K562 (cell line): ENCODE results near the gene RNF207. TPM values are rescaled to one million over a fixed set of nuclear protein-coding genes. Genes with fewer than 3 reads are reported as not detected.

Experiments
- BCOR ChIP-seq: fragments of 450-650 bp; IDR thresholded peaks from 2 replicates; pipeline ENCODE4 v1.6.1; 2016
- CBFA2T2 ChIP-seq: fragments of 450-650 bp; conservative IDR thresholded peaks from 2 replicates; pipeline ENCODE4 v1.6.1; 2017; ENCODE audit warnings: mild to moderate bottlenecking
- CBFA2T3 ChIP-seq: fragments of 450-650 bp; IDR thresholded peaks from 2 replicates; pipeline ENCODE4 v1.6.1; 2017
- EGR1 ChIP-seq: fragments of 450-650 bp; conservative IDR thresholded peaks from 2 replicates; pipeline ENCODE4 v1.6.1; 2017; ENCODE audit warnings: mild to moderate bottlenecking
- HDAC8 ChIP-seq: fragments of 450-650 bp; IDR thresholded peaks from 2 replicates; pipeline ENCODE4 v1.6.1; 2016; ENCODE audit warnings: mild to moderate bottlenecking, missing genetic modification characterization, moderate library complexity, missing compliant biosample characterization
- HNRNPLL ChIP-seq: fragments of 200-400 bp; formaldehyde crosslinking; IDR thresholded peaks from 2 replicates; pipeline ENCODE4 v1.6.1; 2017; ENCODE audit warnings: low read length, low read depth, mild to moderate bottlenecking; ENCODE audit not compliant: poor library complexity, severe bottlenecking
- JUND ChIP-seq, 2 experiments: IDR thresholded peaks; 2 replicates in 1 of 2; 3 replicates in 1 of 2; pipeline ENCODE4 v1.6.1; 2011; ENCODE audit warnings: borderline replicate concordance in 2 of 2, low read depth in 2 of 2, low read length in 2 of 2, improper control_type of control experiment in 1 of 2, missing biosample characterization in 1 of 2, missing genetic modification characterization in 1 of 2, missing genetic modification reagents in 1 of 2
- KDM4B ChIP-seq, 2 experiments: fragments of 450-650 bp in 1 of 2; sonication (generic) in 1 of 2; IDR thresholded peaks; 2 replicates each; pipeline ENCODE4 v1.6.1; 2016 to 2017; ENCODE audit warnings: borderline replicate concordance in 2 of 2, antibody characterized with exemption in 1 of 2, low read depth in 1 of 2, mild to moderate bottlenecking in 1 of 2
- KLF13 ChIP-seq: fragments of 450-650 bp; IDR thresholded peaks from 2 replicates; pipeline ENCODE4 v1.6.1; 2016; ENCODE audit warnings: missing genetic modification characterization, low read depth, mild to moderate bottlenecking, missing compliant biosample characterization, moderate library complexity, borderline replicate concordance
- LCOR ChIP-seq: sonication (generic); formaldehyde crosslinking; IDR thresholded peaks from 2 replicates; pipeline ENCODE4 v1.8.0; 2022; ENCODE audit warnings: mild to moderate bottlenecking, missing genetic modification reagents
- MEF2D ChIP-seq: conservative IDR thresholded peaks from 2 replicates; pipeline ENCODE4 v1.6.1; 2016; ENCODE audit warnings: low read depth, missing genetic modification characterization, missing compliant biosample characterization
- RBM17 ChIP-seq: fragments of 200-400 bp; formaldehyde crosslinking; IDR thresholded peaks from 2 replicates; pipeline ENCODE4 v1.6.1; 2017; ENCODE audit warnings: low read depth, mild to moderate bottlenecking, low read length, borderline replicate concordance
- U2AF2 ChIP-seq: fragments of 200-400 bp; formaldehyde crosslinking; optimal IDR thresholded peaks from 2 replicates; pipeline ENCODE3; 2017; ENCODE audit warnings: low read depth, mild to moderate bottlenecking, low read length
- ZNF354B ChIP-seq: fragments of 250-450 bp; sonication (Bioruptor Pico); IDR thresholded peaks from 2 replicates; pipeline ENCODE4 v1.4.0; 2020
- ZNF507 ChIP-seq: conservative IDR thresholded peaks from 2 replicates; pipeline ENCODE4 v1.6.1; 2017; ENCODE audit warnings: missing genetic modification characterization, missing compliant biosample characterization
- ZNF717 ChIP-seq: fragments of 250-450 bp; sonication (Bioruptor Pico); IDR thresholded peaks from 2 replicates; pipeline ENCODE4 v1.5.0; 2021
- ZNF766 ChIP-seq: fragments of 200-800 bp; sonication (Bioruptor generic); conservative IDR thresholded peaks from 2 replicates; pipeline ENCODE4 v1.6.1; 2016; ENCODE audit warnings: missing genetic modification characterization, missing compliant biosample characterization
- polyA plus RNA-seq, 8 experiments: library from polyadenylated mRNA; depleted of rRNA in 4 of 8; stranded (reverse) in 5 of 8; unstranded in 3 of 8; fragments of >200 nt; fragmentation: Nextera tagmentation in 2 of 8; fragmentation: Illumina TruSeq in 1 of 8; extraction: Ambion mirVana in 2 of 8; extraction: Trizol in 1 of 8; gene quantifications; 2 replicates each; pipeline versions ENCODE4 v1.2.1 to v1.2.3, GENCODE V29; 2011 to 2014; ENCODE audit warnings: inconsistent platforms in 1 of 8, missing spikeins in 1 of 8
- total RNA-seq, 7 experiments: library from RNA; depleted of rRNA in 6 of 7; stranded (reverse); fragments of >200 nt in 6 of 7; fragmentation: Illumina TruSeq in 2 of 7; extraction: Trizol in 2 of 7; gene quantifications; 2 replicates each; pipeline versions ENCODE4 v1.2.1 to v1.2.3, GENCODE V29; 2011 to 2021; ENCODE audit warnings: low replicate concordance in 1 of 7
- TF ChIP-seq, protein P1 (sequence below): fragments of 450-650 bp; IDR thresholded peaks from 2 replicates; pipeline ENCODE4 v1.6.1; 2017; ENCODE audit warnings: antibody characterized with exemption, mild to moderate bottlenecking
- TF ChIP-seq, protein P2 (sequence below): sonication (generic); formaldehyde crosslinking; IDR thresholded peaks from 2 replicates; pipeline ENCODE4 v1.8.1; 2023; ENCODE audit warnings: mild to moderate bottlenecking, missing genetic modification reagents
- TF ChIP-seq, protein P3 (sequence below), 2 experiments: IDR thresholded peaks in 1 of 2; conservative IDR thresholded peaks in 1 of 2; 2 replicates each; pipeline ENCODE4 v1.6.1; 2016; ENCODE audit warnings: low read depth in 2 of 2, mild to moderate bottlenecking in 1 of 2, missing compliant biosample characterization in 1 of 2, missing genetic modification characterization in 1 of 2, moderate library complexity in 1 of 2

Gene RNF207
- total and polyA plus RNA-seq, 9 of the 15 experiments (the other 6 are each of a cell fraction or from before 2014, with no cell fraction given), result 2.7 to 30.6 (median 12.9) TPM

DNA sequence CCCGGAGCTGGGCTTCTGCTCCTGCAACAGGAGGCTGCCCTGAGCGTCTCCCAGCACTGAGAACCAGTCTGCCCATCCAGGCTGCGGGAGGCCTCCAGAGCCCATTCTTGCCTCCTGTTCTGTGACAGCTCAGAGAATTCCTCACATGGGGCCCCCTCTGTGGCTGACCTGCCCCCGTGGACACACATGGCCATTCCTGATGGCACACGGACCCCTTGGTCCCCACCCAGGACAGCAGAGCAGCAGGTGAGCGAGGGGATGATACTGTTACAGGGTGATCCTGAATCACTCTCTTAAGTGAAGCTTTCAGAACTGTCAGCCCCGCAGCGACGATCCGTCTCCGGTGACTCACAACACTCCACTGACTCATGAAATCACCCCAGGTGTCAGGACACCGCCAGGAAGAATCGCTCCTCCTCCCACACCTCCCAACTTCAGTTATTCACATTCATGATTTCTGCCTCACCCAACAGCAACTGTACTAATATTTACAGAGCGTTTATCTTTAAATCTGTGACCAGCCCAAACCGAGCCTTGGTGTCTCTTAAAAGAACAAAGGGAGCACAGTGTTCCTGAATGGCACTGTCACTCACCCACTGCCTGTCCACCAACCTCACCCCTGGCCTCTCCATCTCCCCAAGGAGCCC, 48.3 kb upstream of the RNF207 start (continued):
- TF ChIP-seq, protein P1, sequence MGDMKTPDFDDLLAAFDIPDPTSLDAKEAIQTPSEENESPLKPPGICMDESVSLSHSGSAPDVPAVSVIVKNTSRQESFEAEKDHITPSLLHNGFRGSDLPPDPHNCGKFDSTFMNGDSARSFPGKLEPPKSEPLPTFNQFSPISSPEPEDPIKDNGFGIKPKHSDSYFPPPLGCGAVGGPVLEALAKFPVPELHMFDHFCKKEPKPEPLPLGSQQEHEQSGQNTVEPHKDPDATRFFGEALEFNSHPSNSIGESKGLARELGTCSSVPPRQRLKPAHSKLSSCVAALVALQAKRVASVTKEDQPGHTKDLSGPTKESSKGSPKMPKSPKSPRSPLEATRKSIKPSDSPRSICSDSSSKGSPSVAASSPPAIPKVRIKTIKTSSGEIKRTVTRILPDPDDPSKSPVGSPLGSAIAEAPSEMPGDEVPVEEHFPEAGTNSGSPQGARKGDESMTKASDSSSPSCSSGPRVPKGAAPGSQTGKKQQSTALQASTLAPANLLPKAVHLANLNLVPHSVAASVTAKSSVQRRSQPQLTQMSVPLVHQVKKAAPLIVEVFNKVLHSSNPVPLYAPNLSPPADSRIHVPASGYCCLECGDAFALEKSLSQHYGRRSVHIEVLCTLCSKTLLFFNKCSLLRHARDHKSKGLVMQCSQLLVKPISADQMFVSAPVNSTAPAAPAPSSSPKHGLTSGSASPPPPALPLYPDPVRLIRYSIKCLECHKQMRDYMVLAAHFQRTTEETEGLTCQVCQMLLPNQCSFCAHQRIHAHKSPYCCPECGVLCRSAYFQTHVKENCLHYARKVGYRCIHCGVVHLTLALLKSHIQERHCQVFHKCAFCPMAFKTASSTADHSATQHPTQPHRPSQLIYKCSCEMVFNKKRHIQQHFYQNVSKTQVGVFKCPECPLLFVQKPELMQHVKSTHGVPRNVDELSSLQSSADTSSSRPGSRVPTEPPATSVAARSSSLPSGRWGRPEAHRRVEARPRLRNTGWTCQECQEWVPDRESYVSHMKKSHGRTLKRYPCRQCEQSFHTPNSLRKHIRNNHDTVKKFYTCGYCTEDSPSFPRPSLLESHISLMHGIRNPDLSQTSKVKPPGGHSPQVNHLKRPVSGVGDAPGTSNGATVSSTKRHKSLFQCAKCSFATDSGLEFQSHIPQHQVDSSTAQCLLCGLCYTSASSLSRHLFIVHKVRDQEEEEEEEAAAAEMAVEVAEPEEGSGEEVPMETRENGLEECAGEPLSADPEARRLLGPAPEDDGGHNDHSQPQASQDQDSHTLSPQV, result no peak
- TF ChIP-seq LCOR (CRISPR knock-in tag) (no peak), BCOR (no peak), CBFA2T2 (peak; percentile 25; the same call in 1 of the 2 replicates), CBFA2T3 (peak; percentile 45), RBM17 (no peak), KLF13 (tag) (no peak), HDAC8 (tag) (no peak), MEF2D (tag) (no peak), ZNF766 (CRISPR knock-in tag) (no peak), JUND (IDR thresholded peaks at IDR 0.05; ENCODE audit: borderline replicate concordance, low read depth, low read length) (peak; percentile 82), JUND (tag; IDR thresholded peaks at IDR 0.05; ENCODE audit: borderline replicate concordance, low read depth, low read length) (peak; percentile 83; the same call in 2 of the 3 replicates), ZNF507 (tag) (no peak), KDM4B (IDR thresholded peaks at IDR 0.05; ENCODE audit: borderline replicate concordance in 2 of 2, low read depth in 1 of 2) (no peak), HNRNPLL (no peak), ZNF717 (CRISPR knock-in tag) (no peak), EGR1 (0 out of 2 replicates have a peak, but pooled peaks have one; percentile 10), U2AF2 (no peak), ZNF354B (CRISPR knock-in tag) (no peak)
- TF ChIP-seq, protein P2, sequence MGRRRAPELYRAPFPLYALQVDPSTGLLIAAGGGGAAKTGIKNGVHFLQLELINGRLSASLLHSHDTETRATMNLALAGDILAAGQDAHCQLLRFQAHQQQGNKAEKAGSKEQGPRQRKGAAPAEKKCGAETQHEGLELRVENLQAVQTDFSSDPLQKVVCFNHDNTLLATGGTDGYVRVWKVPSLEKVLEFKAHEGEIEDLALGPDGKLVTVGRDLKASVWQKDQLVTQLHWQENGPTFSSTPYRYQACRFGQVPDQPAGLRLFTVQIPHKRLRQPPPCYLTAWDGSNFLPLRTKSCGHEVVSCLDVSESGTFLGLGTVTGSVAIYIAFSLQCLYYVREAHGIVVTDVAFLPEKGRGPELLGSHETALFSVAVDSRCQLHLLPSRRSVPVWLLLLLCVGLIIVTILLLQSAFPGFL, result no peak
- TF ChIP-seq, protein P3, sequence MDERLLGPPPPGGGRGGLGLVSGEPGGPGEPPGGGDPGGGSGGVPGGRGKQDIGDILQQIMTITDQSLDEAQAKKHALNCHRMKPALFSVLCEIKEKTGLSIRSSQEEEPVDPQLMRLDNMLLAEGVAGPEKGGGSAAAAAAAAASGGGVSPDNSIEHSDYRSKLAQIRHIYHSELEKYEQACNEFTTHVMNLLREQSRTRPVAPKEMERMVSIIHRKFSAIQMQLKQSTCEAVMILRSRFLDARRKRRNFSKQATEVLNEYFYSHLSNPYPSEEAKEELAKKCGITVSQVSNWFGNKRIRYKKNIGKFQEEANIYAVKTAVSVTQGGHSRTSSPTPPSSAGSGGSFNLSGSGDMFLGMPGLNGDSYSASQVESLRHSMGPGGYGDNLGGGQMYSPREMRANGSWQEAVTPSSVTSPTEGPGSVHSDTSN (CRISPR knock-in tag; IDR thresholded peaks at IDR 0.05; ENCODE audit: low read depth), result no peak
- TF ChIP-seq, protein P3 (tag; conservative IDR thresholded peaks at IDR 0.05; ENCODE audit: low read depth), result peak; percentile 36; the same call in 1 of the 2 replicates
